Measurements from ENCODE around the gene SUSD3.

GRCh38 chr9:93043122-93043521 is 15.4 kb upstream of the SUSD3 start:
- TF ChIP-seq CTCF (conservative IDR thresholded peaks at IDR 0.05 in 1 of 2, IDR thresholded peaks at IDR 0.05 in 1 of 2; ENCODE audit: low read depth in 1 of 2, low read length in 2 of 2) (no peak), EZH2 (IDR thresholded peaks at IDR 0.05; ENCODE audit: low read length, missing control alignments) (no peak)
